IMR-90 (cell line): ENCODE data around the gene DSCAML1. TPM values are rescaled to one million over a fixed set of nuclear protein-coding genes. Genes with fewer than 3 reads are reported as not detected.

Experiments
- ATAC-seq: fragments of 200-7000 bp; cut with Tn5 transposase; 2 replicates; pipeline ENCODE4 v1.9.1; 2020; ENCODE audit warnings: low read depth, mild to moderate bottlenecking, moderate library complexity
- BruUV-seq: library from RNA; stranded (reverse); fragments of 400-500 nt; replicated peaks from 2 replicates; lab custom pipeline; 2021; lab: Mats Ljungman, UMichigan
- CTCF ChIA-PET: fragments of 300-600 bp; formaldehyde crosslinking; extraction: SDS; loops from one replicate; lab custom pipeline; 2021; ENCODE audit warnings: antibody characterized with exemption; lab: Yijun Ruan, JAX
- POLR2A ChIA-PET: fragments of 300-600 bp; sonication (Branson Sonifier 250); formaldehyde crosslinking; loops from one replicate; lab custom pipeline; 2022; ENCODE audit warnings: antibody characterized with exemption; ENCODE audit not compliant: unreplicated experiment; lab: Charles Lee
- DNase-seq: peaks from one replicate; pipeline ENCODE4 v3.0.0; 2013
- H2AFZ ChIP-seq: replicated peaks from 2 replicates; pipeline ENCODE3; 2013; ENCODE audit warnings: low read length, mild to moderate bottlenecking; ENCODE audit not compliant: poor library complexity
- H2AK5ac ChIP-seq: 2 replicates; pipeline ENCODE4 v1.6.1; 2013; ENCODE audit warnings: low read depth, low read length, inconsistent platforms
- H2AK9ac ChIP-seq: replicated peaks from 2 replicates; pipeline ENCODE3; 2013; ENCODE audit warnings: mild to moderate bottlenecking, low read depth, low read length, moderate library complexity; ENCODE audit not compliant: poor library complexity
- H2BK120ac ChIP-seq: 2 replicates; pipeline ENCODE4 v1.6.1; 2013; ENCODE audit warnings: low read depth, low read length, inconsistent platforms
- H2BK15ac ChIP-seq: 3 replicates; pipeline ENCODE4 v1.6.1; 2013; ENCODE audit warnings: low read depth, low read length, inconsistent platforms
- H2BK20ac ChIP-seq: 2 replicates; pipeline ENCODE4 v1.6.1; 2013; ENCODE audit warnings: low read depth, mild to moderate bottlenecking, inconsistent platforms, low read length, moderate library complexity
- H2BK5ac ChIP-seq: 2 replicates; pipeline ENCODE4 v1.6.1; 2013; ENCODE audit warnings: mild to moderate bottlenecking, low read depth, low read length, inconsistent platforms; ENCODE audit not compliant: poor library complexity, severe bottlenecking
- H3K14ac ChIP-seq: replicated peaks from 2 replicates; pipeline ENCODE4 v1.6.1; 2013; ENCODE audit warnings: low read depth, low read length, inconsistent platforms
- H3K18ac ChIP-seq: 2 replicates; pipeline ENCODE4 v1.6.1; 2013; ENCODE audit warnings: low read depth, low read length, control low read depth
- H3K23ac ChIP-seq: 2 replicates; pipeline ENCODE4 v1.6.1; 2013; ENCODE audit warnings: low read depth, low read length, inconsistent platforms
- H3K27ac ChIP-seq: 2 replicates; pipeline ENCODE4 v1.5.1; 2013; ENCODE audit warnings: mild to moderate bottlenecking, control low read depth, low read length; ENCODE audit not compliant: insufficient read depth
- H3K27me3 ChIP-seq: 2 replicates; pipeline ENCODE4 v1.6.1; 2013; ENCODE audit warnings: low read length; ENCODE audit not compliant: control insufficient read depth, insufficient read depth
- H3K36me3 ChIP-seq: 2 replicates; pipeline ENCODE4 v1.6.1; 2013; ENCODE audit warnings: low read length, mixed read lengths; ENCODE audit not compliant: control insufficient read depth, insufficient read depth
- H3K4ac ChIP-seq: 2 replicates; pipeline ENCODE4 v1.6.1; 2013; ENCODE audit warnings: low read depth, low read length, inconsistent platforms
- H3K4me1 ChIP-seq: 2 replicates; pipeline ENCODE4 v1.6.1; 2013; ENCODE audit warnings: low read length, mixed read lengths; ENCODE audit not compliant: control insufficient read depth, insufficient read depth
- H3K4me2 ChIP-seq: 2 replicates; pipeline ENCODE4 v1.6.1; 2013; ENCODE audit warnings: low read depth, mild to moderate bottlenecking, control low read depth, low read length, moderate library complexity
- H3K4me3 ChIP-seq: 2 replicates; pipeline ENCODE4 v1.5.1; 2013; ENCODE audit warnings: low read depth, mild to moderate bottlenecking, control low read depth, low read length, moderate library complexity; ENCODE audit not compliant: insufficient read depth
- H3K56ac ChIP-seq: 2 replicates; pipeline ENCODE4 v1.6.1; 2013; ENCODE audit warnings: low read length, inconsistent platforms; ENCODE audit not compliant: insufficient read depth; ENCODE audit errors: extremely low read depth
- H3K79me1 ChIP-seq, 2 experiments: 2 replicates each; pipeline ENCODE4 v1.6.1; 2013; ENCODE audit warnings: low read length in 2 of 2, inconsistent platforms in 1 of 2, low read depth in 1 of 2
- H3K9ac ChIP-seq: 2 replicates; pipeline ENCODE4 v1.6.1; 2013; ENCODE audit warnings: low read depth, low read length, control low read depth
- H3K9me1 ChIP-seq: 2 replicates; pipeline ENCODE4 v1.6.1; 2013; ENCODE audit warnings: low read length, inconsistent platforms; ENCODE audit not compliant: insufficient read depth
- H3K9me3 ChIP-seq: 2 replicates; pipeline ENCODE4 v1.6.1; 2013; ENCODE audit warnings: low read length; ENCODE audit not compliant: control insufficient read depth, insufficient read depth
- H4K20me1 ChIP-seq: 2 replicates; pipeline ENCODE4 v1.6.1; 2013; ENCODE audit warnings: low read length, inconsistent platforms; ENCODE audit not compliant: insufficient read depth
- H4K5ac ChIP-seq: 2 replicates; pipeline ENCODE4 v1.6.1; 2013; ENCODE audit warnings: mild to moderate bottlenecking, low read depth, low read length, control low read depth
- H4K8ac ChIP-seq, 2 experiments: 2 replicates each; pipeline ENCODE4 v1.6.1; 2013; ENCODE audit warnings: low read depth in 2 of 2, low read length in 2 of 2, control low read depth in 1 of 2, inconsistent platforms in 1 of 2
- H4K91ac ChIP-seq: 2 replicates; pipeline ENCODE4 v1.6.1; 2013; ENCODE audit warnings: low read depth, low read length, inconsistent platforms; ENCODE audit not compliant: insufficient read depth
- BHLHE40 ChIP-seq: fragments of 150-350 bp; IDR thresholded peaks from 2 replicates; pipeline ENCODE4 v1.6.1; 2016; ENCODE audit warnings: mild to moderate bottlenecking, low read depth, low read length
- CEBPB ChIP-seq: IDR thresholded peaks from 2 replicates; pipeline ENCODE4 v1.6.1; 2012; ENCODE audit warnings: low read depth, low read length, improper control_type of control experiment
- ELK1 ChIP-seq: fragments of 150-350 bp; IDR thresholded peaks from 2 replicates; pipeline ENCODE4 v1.6.1; 2016; ENCODE audit warnings: low read depth, mild to moderate bottlenecking, low read length, moderate library complexity, borderline replicate concordance
- FOS ChIP-seq: fragments of 150-350 bp; IDR thresholded peaks from 2 replicates; pipeline ENCODE4 v1.6.1; 2016; ENCODE audit warnings: low read depth, low read length
- MAZ ChIP-seq: IDR thresholded peaks from 2 replicates; pipeline ENCODE4 v1.6.1; 2012; ENCODE audit warnings: low read depth, mild to moderate bottlenecking, low read length, improper control_type of control experiment, moderate library complexity, borderline replicate concordance
- MXI1 ChIP-seq: IDR thresholded peaks from 2 replicates; pipeline ENCODE4 v1.6.1; 2012; ENCODE audit warnings: low read depth, mild to moderate bottlenecking, low read length, moderate library complexity, borderline replicate concordance
- NFE2L2 ChIP-seq: fragments of 150-350 bp; IDR thresholded peaks from 2 replicates; pipeline ENCODE4 v1.6.1; 2016; ENCODE audit warnings: low read depth, mild to moderate bottlenecking, low read length
- RCOR1 ChIP-seq: IDR thresholded peaks from 2 replicates; pipeline ENCODE4 v1.6.1; 2012; ENCODE audit warnings: mild to moderate bottlenecking, low read length, improper control_type of control experiment; ENCODE audit not compliant: insufficient replicate concordance
- SMC3 ChIP-seq: fragments of 150-350 bp; IDR thresholded peaks from 2 replicates; pipeline ENCODE4 v1.6.1; 2016; ENCODE audit warnings: low read depth, mild to moderate bottlenecking, antibody characterized with exemption, low read length, moderate library complexity
- USF2 ChIP-seq: fragments of 150-350 bp; IDR thresholded peaks from 2 replicates; pipeline ENCODE4 v1.6.1; 2017; ENCODE audit warnings: mild to moderate bottlenecking, antibody characterized with exemption, low read length, low read depth
- WGBS, 2 experiments: methylation state at CpG; one replicate each; pipeline versions ENCODE4 v1.1.5 to v1.1.7; 2013; ENCODE audit warnings: missing lambda C conversion rate in 2 of 2; ENCODE audit not compliant: insufficient read length in 1 of 2; ENCODE audit errors: extremely low coverage in 2 of 2; 5-methylcytosine and 5-hydroxymethylcytosine counted together
- dilution Hi-C: fragments of 300-500 bp; cut with HindIII; formaldehyde crosslinking; loops from one replicate; pipeline ENCODE4 v1.14.3; 2018; ENCODE audit warnings: low sequenced_read_pairs; ENCODE audit not compliant: unreplicated experiment
- in situ Hi-C: fragments of 300-500 bp; cut with MboI; formaldehyde crosslinking; loops from 3 replicates; pipeline ENCODE4 v1.14.3; 2019; ENCODE audit warnings: low sequenced_read_pairs, inconsistent platforms, mixed read lengths
- intact Hi-C: fragments of 100-400 bp; cut with micrococcal nuclease; formaldehyde crosslinking; loops from 2 replicates; pipeline ENCODE4 v1.10.0; 2022
- polyA plus RNA-seq, 3 experiments: library from polyadenylated mRNA; depleted of rRNA; stranded (reverse); fragments of >200 nt; gene quantifications; 2 replicates each; pipeline ENCODE4 v1.2.3, GENCODE V29; 2012; ENCODE audit warnings: low replicate concordance in 1 of 3
- total RNA-seq: library from RNA; depleted of rRNA; stranded (reverse); fragments of >200 nt; gene quantifications from 2 replicates; pipeline ENCODE4 v1.2.3, GENCODE V29; 2012

Gene DSCAML1
- total and polyA plus RNA-seq, 2 of the 4 experiments (the other 2 are of a cell fraction): not detected

GRCh38 chr11:117825538-117826189 is 28.6 kb upstream of the DSCAML1 start:
- WGBS, 2 experiments: no CpG with 5 or more reads among the region's 8 CpGs
- H2AK5ac ChIP-seq: no peak overlapping the region
- no peak overlapping the region for H2BK120ac ChIP-seq
- no peaks in the 10 kb centered on the region for H3K9me3 ChIP-seq
- ChIA-PET POLR2A (no interaction called here), CTCF (no interaction called here)
- H3K27me3 ChIP-seq: peaks cover 2% of the 10 kb centered on the region; the same call in 1 of the 2 replicates
- no peak for DNase-seq
- no peak overlapping the region for H3K4me3 ChIP-seq
- H3K4me2 ChIP-seq: no peak overlapping the region
- no peak overlapping the region for H4K5ac ChIP-seq
- ATAC-seq: no peak
- intact Hi-C loops (no loop called here), dilution Hi-C loops (no loop called here), in situ Hi-C loops (no loop called here)
- no peaks in the 10 kb centered on the region for H3K9me1 ChIP-seq
- no peaks in the 10 kb centered on the region for H3K79me1 ChIP-seq
- no peak overlapping the region for H3K9ac ChIP-seq
- BruUV-seq: no TSS peak
- no peak overlapping the region for H3K56ac ChIP-seq
- H3K23ac ChIP-seq: no peak overlapping the region
- H3K14ac ChIP-seq: no peak overlapping the region
- H2AK9ac ChIP-seq: peak overlapping the region; percentile 82
- no peaks in the 10 kb centered on the region for H4K20me1 ChIP-seq
- H2BK20ac ChIP-seq: no peak overlapping the region
- TF ChIP-seq MAZ (no peak), USF2 (no peak), ELK1 (no peak), MXI1 (no peak), CEBPB (no peak), NFE2L2 (no peak), SMC3 (no peak), RCOR1 (no peak), BHLHE40 (no peak), FOS (no peak)
- no peak overlapping the region for H3K27ac ChIP-seq
- H3K4ac ChIP-seq: no peak overlapping the region
- no peak overlapping the region for H2BK5ac ChIP-seq
- no peak overlapping the region for H4K91ac ChIP-seq
- no peak overlapping the region for H4K8ac ChIP-seq
- no peak overlapping the region for H2BK15ac ChIP-seq
- H3K36me3 ChIP-seq: no peaks in the 10 kb centered on the region
- H3K18ac ChIP-seq: no peak overlapping the region
- peaks cover 10% of the 10 kb centered on the region; the same call in 1 of the 2 replicates for H3K4me1 ChIP-seq
- H2AFZ ChIP-seq: no peak overlapping the region
